SK-N-DZ (cell line): ENCODE measurements around the gene FCAR.
"Not testable (repeated sequence)": the region's sequence is repeated elsewhere in the genome, so short reads cannot be mapped to it uniquely, and the experiment has no call there.

Source experiments
- DNase-seq: peaks from one replicate; pipeline ENCODE4 v3.0.0-alpha.2; 2015; ENCODE audit warnings: low spot score

The FCAR gene

GRCh38 chr19:54893406-54893805, 19.4 kb downstream of the FCAR start:
- DNase-seq: no peak

GRCh38 chr19:54894106-54894505, 20.1 kb downstream of the FCAR start:
- not testable (repeated sequence) for DNase-seq

GRCh38 chr19:54896036-54896435, 22.0 kb downstream of the FCAR start:
- no peak for DNase-seq

DNA sequence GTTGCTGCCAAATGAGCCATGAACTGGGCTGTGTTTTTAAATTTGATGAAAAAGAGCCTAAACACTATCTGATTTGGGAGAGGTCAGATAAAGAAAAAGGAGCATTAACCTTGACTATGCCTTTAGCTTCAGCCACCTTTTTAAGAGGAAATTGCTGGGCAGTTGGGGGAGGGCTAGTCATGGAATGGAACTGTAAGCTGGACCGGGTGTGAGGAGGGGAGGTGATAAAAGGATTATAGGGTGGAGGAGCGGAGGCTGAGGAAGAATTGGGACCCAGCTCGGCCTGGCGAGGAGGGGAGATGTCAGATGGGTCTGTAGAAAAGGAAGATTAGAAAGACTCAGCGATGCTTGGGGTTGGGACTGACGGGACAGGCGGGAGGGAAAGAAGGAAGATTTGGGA, 24.6 kb downstream of the FCAR start:
- DNase-seq: not testable (repeated sequence)

- not testable (repeated sequence) for DNase-seq
These were observed 25.6 kb downstream of the FCAR start for GRCh38 chr19:54899646-54900045.

- not testable (repeated sequence) for DNase-seq
These were observed 27.1 kb downstream of the FCAR start for GRCh38 chr19:54901153-54901552.

DNA sequence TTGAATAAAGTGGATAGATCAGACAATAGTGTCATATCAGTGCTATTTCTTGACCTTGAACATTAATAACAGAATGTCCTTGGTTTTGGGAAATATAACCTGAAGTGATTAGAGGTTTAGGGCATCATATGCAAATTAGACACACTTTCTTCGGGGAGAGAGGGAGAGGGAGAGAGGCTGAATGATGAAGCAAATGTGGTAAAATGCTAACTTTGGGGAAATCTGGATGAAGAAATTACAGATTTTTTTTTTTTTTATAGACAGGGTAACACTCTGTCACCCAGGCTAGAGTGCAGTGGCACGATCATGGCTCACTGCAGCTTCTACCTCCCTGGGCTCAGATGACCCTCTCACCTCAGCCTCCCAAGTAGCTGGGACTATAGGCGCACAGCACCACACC, 28.0 kb downstream of the FCAR start:
- DNase-seq: no peak

DNA sequence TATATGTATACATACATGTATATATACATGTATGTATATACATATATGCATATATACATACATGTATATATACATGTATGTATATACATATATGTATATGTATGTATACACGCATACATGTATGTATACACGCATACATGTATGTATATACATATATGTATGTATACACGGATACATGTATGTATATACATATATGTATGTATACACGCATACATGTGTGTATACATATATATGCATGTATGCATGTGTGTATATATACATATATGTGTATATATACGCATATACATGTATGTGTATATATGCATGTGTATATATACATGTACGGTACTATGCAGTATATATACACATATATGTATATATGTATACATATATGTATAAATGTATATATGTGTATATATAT, 29.3 kb downstream of the FCAR start:
- no peak for DNase-seq

GRCh38 chr19:54904261-54904660, 30.2 kb downstream of the FCAR start:
- DNase-seq: not testable (repeated sequence)

DNA sequence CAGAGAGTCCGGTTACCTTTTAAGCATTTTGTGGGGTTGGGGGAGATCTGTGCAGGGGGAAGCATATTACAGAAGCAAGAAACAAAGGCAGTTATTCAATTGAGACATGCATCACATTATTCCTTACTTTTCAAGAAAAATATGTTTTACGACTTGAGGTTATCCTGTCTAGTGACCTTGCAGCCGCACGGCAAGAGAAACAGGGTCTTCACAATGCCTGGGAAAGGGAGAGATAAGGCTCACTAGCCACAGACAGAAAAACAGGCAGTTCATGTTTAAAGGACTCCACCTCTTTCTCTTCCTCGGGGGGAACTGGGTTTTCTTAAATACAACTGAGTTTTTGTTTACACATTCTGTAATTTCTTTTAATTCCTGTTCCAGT, 31.4 kb downstream of the FCAR start:
- DNase-seq: no peak

GRCh38 chr19:54905803-54906511, 31.9 kb downstream of the FCAR start, which contains the start of gene NCR1:
Gene NCR1 (plus strand): TSS chr19:54906148. CDS start chr19:54906188, 40 bp downstream.
- no peak for DNase-seq

DNA sequence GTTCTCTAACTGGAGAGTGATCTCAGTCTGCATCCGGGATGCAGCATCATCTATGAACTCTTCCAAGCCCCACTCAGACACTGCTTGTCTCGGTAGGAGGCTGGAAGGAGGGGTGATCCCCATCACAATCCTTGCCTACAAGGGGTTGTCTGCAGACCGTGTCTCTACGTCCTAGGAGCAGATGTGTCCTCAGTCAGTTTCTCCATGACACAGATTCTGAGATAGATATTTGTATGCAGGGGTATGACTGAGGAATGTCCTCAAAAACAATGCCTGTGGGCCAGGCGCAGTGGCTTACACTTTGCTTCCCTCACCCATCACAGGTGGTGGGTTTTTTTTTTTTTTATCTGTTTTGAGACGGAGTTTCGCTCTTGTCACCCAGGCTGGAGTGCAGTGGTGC, 32.8 kb downstream of the FCAR start:
- DNase-seq: no peak

GRCh38 chr19:54907899-54908298, 33.9 kb downstream of the FCAR start:
- DNase-seq: not testable (repeated sequence)

- DNase-seq: no peak
These were observed 42.8 kb downstream of the FCAR start for GRCh38 chr19:54916822-54917221.

DNA sequence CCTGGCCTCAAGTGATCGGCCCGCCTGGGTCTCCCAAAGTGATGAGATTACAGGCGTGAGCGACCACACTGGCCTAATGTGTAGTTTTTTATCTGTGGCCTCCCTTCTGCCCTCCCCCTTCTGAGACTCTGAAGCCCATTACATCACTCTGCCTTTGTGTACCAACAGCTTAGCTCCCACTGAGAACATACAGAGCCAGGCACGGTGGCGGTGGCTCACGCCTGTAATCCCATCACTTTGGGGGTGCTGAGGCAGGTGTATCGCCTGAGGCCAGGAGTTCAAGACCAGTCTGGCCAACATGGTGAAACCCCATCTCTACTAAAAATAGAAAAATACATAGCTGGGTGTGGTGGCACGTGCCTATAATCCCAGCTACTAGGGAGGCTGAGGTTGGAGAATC, 44.5 kb downstream of the FCAR start:
- no peak for DNase-seq

DNA sequence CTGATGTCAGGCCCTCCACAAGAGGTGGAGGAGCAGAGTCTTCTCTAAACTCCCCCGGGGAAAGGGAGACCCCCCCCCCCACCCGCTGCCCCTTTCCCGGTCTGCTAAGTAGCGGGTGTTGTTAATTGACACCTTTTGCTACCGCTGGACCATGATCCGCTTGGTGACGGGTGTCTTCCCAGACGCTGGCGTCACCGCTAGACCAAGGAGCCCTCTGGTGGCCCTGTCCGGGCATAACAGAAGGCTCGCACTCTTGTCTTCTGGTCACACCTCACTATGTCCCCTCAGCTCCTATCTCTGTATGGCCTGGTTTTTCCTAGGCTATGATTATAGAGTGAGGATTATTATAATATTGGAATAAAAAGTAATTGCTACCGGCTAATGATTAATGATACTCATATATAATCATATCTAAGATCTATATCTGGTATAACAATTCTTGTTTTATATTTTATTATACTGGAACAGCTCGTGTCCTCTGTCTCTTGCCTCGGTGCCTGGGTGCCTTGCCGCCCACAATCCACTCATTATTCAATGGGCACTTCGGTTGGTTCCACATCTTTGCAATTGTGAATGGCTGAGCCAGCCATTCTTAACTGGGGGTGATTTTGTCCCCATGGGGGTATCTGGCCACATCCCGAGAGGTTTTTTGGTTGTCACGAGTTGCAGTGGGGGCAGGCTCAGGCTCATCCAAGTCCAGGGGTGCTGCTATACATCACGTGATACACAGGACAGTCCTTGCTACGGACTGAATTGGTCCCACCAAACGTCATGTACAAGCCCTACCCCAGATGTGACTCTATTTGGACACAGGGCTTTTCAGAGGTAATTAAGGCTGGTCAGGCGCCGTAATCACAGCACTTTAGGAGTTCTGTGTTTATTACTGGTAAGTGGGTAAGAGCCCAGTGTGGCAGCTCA, 45.9 kb downstream of the FCAR start:
- not testable (repeated sequence) for DNase-seq

DNA sequence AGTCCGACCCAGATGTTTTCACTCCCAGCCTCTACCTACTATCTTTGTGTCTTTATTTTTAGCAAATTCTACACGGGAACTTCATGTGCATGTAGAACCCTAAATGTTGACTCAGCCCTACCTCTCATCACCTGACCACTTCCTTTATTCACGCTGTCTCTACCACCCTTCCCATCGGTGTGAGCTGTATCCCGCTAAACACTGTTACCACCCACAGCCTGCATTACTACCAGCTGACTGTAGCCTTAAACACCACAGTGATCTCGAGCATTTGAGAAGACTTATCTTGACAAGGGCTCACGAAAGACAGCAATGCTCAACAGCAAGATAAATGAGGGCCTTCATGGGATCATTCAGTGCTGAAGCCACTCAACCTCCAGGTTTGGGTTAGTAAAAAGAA, 47.0 kb downstream of the FCAR start:
- no peak for DNase-seq

GRCh38 chr19:54923276-54923675, 49.2 kb downstream of the FCAR start:
- no peak for DNase-seq

DNA sequence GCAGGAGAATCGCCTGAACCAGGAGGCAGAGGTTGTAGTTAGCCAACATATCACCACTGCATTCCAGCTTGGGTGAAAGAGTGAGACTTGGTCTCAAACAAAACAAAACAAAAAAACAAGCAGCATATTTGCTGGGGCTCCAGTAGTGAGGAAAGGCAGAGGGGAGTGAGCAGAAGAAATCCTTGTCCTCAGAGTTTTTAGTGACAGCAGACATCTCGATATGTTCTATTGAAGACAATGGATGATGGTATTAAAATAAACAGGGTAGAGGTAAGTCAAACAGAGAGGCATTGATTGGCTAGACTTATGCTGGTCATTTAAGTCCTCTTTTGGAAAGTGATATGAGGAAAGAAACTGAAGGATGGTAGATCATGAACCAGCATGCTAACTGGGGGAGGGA, 54.3 kb downstream of the FCAR start:
- no peak for DNase-seq

DNA sequence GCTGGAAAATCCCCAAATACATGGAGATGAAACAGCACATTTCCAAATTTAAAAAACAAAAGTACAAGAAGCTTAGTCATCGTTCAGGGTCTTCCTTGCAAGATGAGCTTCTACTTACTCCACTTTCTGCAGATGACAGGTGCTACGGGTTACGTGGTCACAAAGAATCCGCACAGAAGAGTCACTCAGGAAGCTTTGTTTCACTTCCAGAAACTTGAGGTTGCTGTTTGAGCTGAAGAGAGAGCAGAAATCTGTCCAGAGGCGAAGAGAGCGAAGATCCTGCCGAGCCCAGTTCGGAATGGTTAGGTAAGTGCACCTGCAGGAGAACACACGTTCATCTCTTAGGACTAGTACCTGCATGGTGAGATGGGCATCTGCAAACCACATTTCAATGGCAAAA, 63.9 kb downstream of the FCAR start:
- DNase-seq: no peak

DNA sequence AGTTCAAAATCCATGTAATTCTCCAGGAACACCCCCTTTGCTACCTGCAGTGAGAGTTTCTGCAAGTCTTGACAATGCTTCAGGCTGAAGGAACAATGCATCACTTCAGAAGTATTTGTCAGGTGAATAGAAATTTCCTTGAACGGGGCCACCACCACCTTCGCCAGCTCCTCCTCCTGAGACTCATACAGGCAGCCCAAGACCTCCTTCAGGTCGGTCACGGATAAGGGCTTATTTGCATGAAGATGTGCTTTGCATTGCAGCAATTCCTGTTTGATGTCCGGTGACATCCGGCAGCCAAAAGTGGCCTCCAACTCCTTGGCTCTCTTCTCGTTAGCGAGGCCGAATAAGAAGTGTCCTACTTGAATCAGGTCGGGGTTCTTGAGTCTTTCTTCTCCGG, 64.9 kb downstream of the FCAR start:
- no peak for DNase-seq

DNA sequence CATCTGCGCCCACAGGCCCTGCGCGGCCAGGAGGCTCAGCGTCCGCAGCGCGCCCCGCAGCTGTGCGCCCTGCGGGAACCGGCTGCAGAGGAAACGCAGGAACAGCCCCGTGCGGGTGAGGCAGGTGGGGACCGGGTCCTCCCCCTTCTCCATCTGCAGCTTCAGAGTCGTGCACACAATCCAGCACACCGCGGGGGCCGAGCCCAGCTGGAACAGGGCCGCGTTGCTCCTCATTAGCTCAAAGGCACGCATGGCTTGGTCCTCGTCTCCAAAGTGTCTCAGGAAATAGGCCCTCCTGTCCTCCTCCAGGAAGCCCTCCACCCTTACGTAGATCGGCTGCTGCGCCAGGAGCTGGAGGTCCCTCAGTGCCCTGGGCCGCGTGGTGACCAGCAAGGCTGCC, 65.5 kb downstream of the FCAR start:
- DNase-seq: not testable (repeated sequence)
